Common myeloid progenitor, CD34-positive (primary cell): Measurements from ENCODE around the gene PCNT.

Experiments
- CTCF ChIA-PET: fragments of 350-600 bp; sonication (Branson Sonifier 250); formaldehyde crosslinking; loops from one replicate; lab custom pipeline; 2021; ENCODE audit warnings: antibody characterized with exemption; lab: Charles Lee
- POLR2A ChIA-PET: fragments of 350-600 bp; sonication (Branson Sonifier 250); formaldehyde crosslinking; loops from one replicate; lab custom pipeline; 2021; ENCODE audit warnings: antibody characterized with exemption; lab: Charles Lee
- DNase-seq, 3 donors: peaks; one replicate each; pipeline versions ENCODE4 v3.0.0 to v3.0.0-alpha.2; 2013
- H3K27ac ChIP-seq, 2 experiments: 1 replicate in 1 of 2; 2 replicates in 1 of 2; pipeline ENCODE4 v1.7.0; 2013; ENCODE audit warnings: inconsistent platforms in 2 of 2, low read length in 2 of 2, mild to moderate bottlenecking in 2 of 2, low read depth in 1 of 2, moderate library complexity in 1 of 2; ENCODE audit not compliant: severe bottlenecking in 2 of 2, insufficient read depth in 1 of 2, poor library complexity in 1 of 2
- H3K27me3 ChIP-seq, 5 experiments: replicated peaks in 2 of 5; 1 replicate in 3 of 5; 2 replicates in 2 of 5; pipeline versions ENCODE4 v1.6.1 to v1.7.0; 2013; ENCODE audit warnings: low read length in 4 of 5, mild to moderate bottlenecking in 2 of 5, moderate library complexity in 2 of 5, inconsistent platforms in 1 of 5; ENCODE audit not compliant: insufficient read depth in 5 of 5, control insufficient read depth in 4 of 5
- H3K36me3 ChIP-seq, 4 experiments: 1 replicate in 2 of 4; 2 replicates in 2 of 4; pipeline versions ENCODE4 v1.6.1 to v1.7.0; 2013; ENCODE audit warnings: low read length in 3 of 4, control low read depth in 1 of 4, mild to moderate bottlenecking in 1 of 4; ENCODE audit not compliant: control insufficient read depth in 4 of 4, insufficient read depth in 4 of 4
- H3K4me1 ChIP-seq, 4 experiments: 1 replicate in 3 of 4; 2 replicates in 1 of 4; pipeline versions ENCODE4 v1.6.1 to v1.7.1; 2013; ENCODE audit warnings: low read length in 3 of 4, mild to moderate bottlenecking in 3 of 4, control low read depth in 1 of 4, inconsistent platforms in 1 of 4, moderate library complexity in 1 of 4; ENCODE audit not compliant: control insufficient read depth in 4 of 4, insufficient read depth in 4 of 4; ENCODE audit errors: control extremely low read depth in 1 of 4
- H3K4me3 ChIP-seq, 7 experiments: 1 replicate in 4 of 7; 2 replicates in 3 of 7; pipeline versions ENCODE4 v1.5.1 to v1.7.0; 2013; ENCODE audit warnings: mild to moderate bottlenecking in 7 of 7, low read length in 6 of 7, moderate library complexity in 6 of 7, inconsistent platforms in 2 of 7, low read depth in 2 of 7, control low read depth in 1 of 7; ENCODE audit not compliant: insufficient read depth in 4 of 7, control insufficient read depth in 1 of 7; ENCODE audit errors: extremely low read depth in 1 of 7
- H3K9me3 ChIP-seq, 5 experiments: 1 replicate in 4 of 5; 2 replicates in 1 of 5; pipeline versions ENCODE4 v1.6.1 to v1.7.1; 2013; ENCODE audit warnings: low read length in 4 of 5, mild to moderate bottlenecking in 2 of 5, inconsistent platforms in 1 of 5, low read depth in 1 of 5, moderate library complexity in 1 of 5; ENCODE audit not compliant: control insufficient read depth in 4 of 5, insufficient read depth in 2 of 5; ENCODE audit errors: control extremely low read depth in 1 of 5
- WGBS: methylation state at CpG from one replicate; pipeline ENCODE4 v1.1.5; 2013; ENCODE audit not compliant: insufficient coverage; 5-methylcytosine and 5-hydroxymethylcytosine counted together

PCNT gene

GRCh38 chr21:46491553-46491952, 167.6 kb downstream of the PCNT start:
- Histone ChIP-seq H3K9me3 (peaks cover 0 to 5% (median 2%) of the 10 kb centered on the region in 5 experiments), H3K27ac (no peak overlapping the region), H3K36me3 (peaks cover 13 to 50% (median 34%) of the 10 kb centered on the region in 4 experiments), H3K4me3 (no peak overlapping the region), H3K4me1 (peaks cover 0 to 5% (median 0%) of the 10 kb centered on the region in 4 experiments), H3K27me3 (no peaks in the 10 kb centered on the region)
- WGBS, result 100% methylated on average over 2 of the region's 3 CpGs
- ChIA-PET POLR2A (no interaction called here), CTCF (interaction anchor here (1.0 kb wide), 1 partner anchor 9 kb away, joined by 3 read pairs; no protein-coding TSS in a partner anchor)
- DNase-seq, result no peak

- peaks cover 0 to 5% (median 2%) of the 10 kb centered on the region in 5 experiments for H3K9me3 ChIP-seq
- CTCF ChIA-PET, result no interaction called here
- no peaks in the 10 kb centered on the region for H3K27me3 ChIP-seq
- H3K27ac ChIP-seq, result no peak overlapping the region
- WGBS, result 95% methylated on average over 2 of the region's 5 CpGs
- POLR2A ChIA-PET, result no interaction called here
- H3K4me1 ChIP-seq, result no peaks in the 10 kb centered on the region
- H3K36me3 ChIP-seq, result peaks cover 18 to 58% (median 36%) of the 10 kb centered on the region in 4 experiments
- DNase-seq, result no peak
- H3K4me3 ChIP-seq, result no peak overlapping the region
Observed at GRCh38 chr21:46492851-46493250, 168.9 kb downstream of the PCNT start.

GRCh38 chr21:46493828-46494227, 169.9 kb downstream of the PCNT start:
- DNase-seq, result no peak

More at GRCh38 chr21:46493828-46494227, 169.9 kb downstream of the PCNT start:
- H3K36me3 ChIP-seq, result peaks cover 21 to 68% (median 45%) of the 10 kb centered on the region in 4 experiments
- H3K27ac ChIP-seq, result no peak overlapping the region
- no CpG with 5 or more reads among the region's 6 CpGs for WGBS
- no peak overlapping the region for H3K4me3 ChIP-seq
- H3K9me3 ChIP-seq, result peaks cover 0 to 5% (median 2%) of the 10 kb centered on the region in 5 experiments
- CTCF ChIA-PET, result no interaction called here
- POLR2A ChIA-PET, result no interaction called here
- no peaks in the 10 kb centered on the region for H3K4me1 ChIP-seq
- no peaks in the 10 kb centered on the region for H3K27me3 ChIP-seq
